Progenitor cell of endocrine pancreas (in vitro differentiated cells): ENCODE data around the gene CNOT4. TPM values are rescaled to one million over a fixed set of nuclear protein-coding genes. Genes with fewer than 3 reads are reported as not detected.
"Not testable (repeated sequence)": the region's sequence is repeated elsewhere in the genome, so short reads cannot be mapped to it uniquely, and the experiment has no call there.

ENCODE experiments used
- DNase-seq: peaks from one replicate; pipeline ENCODE4 v3.0.0; 2021; ENCODE audit warnings: low spot score; ENCODE audit not compliant: unreplicated experiment
- H3K27ac Mint-ChIP-seq: 2 replicates; pipeline ENCODE4 v1.8.0; 2021; ENCODE audit warnings: mild to moderate bottlenecking, moderate library complexity, mixed read lengths
- H3K27me3 Mint-ChIP-seq: 2 replicates; pipeline ENCODE4 v1.8.0; 2021; ENCODE audit warnings: mixed read lengths
- H3K36me3 Mint-ChIP-seq: 2 replicates; pipeline ENCODE4 v1.8.0; 2022; ENCODE audit warnings: mixed read lengths; ENCODE audit not compliant: insufficient read depth
- H3K4me1 Mint-ChIP-seq: 2 replicates; pipeline ENCODE4 v1.8.0; 2021; ENCODE audit warnings: low read depth, mixed read lengths
- H3K4me3 Mint-ChIP-seq: 2 replicates; pipeline ENCODE4 v1.8.0; 2021; ENCODE audit warnings: low read depth, mild to moderate bottlenecking, moderate library complexity, mixed read lengths
- H3K9me3 Mint-ChIP-seq: 2 replicates; pipeline ENCODE4 v1.8.0; 2021; ENCODE audit warnings: low read depth, mixed read lengths
- total RNA-seq: library from RNA; stranded (reverse); gene quantifications from 2 replicates; pipeline ENCODE4 v1.2.1, GENCODE V29; 2021
- TF ChIP-seq, protein P1 (sequence below): fragments of 200-600 bp; sonication (generic); IDR thresholded peaks from one replicate; pipeline ENCODE4 v1.5.0; 2021; ENCODE audit warnings: antibody characterized with exemption, mild to moderate bottlenecking; ENCODE audit not compliant: unreplicated experiment

The CNOT4 gene
- total RNA-seq, 1 donor from 2014 or later = 34.3 TPM

DNA sequence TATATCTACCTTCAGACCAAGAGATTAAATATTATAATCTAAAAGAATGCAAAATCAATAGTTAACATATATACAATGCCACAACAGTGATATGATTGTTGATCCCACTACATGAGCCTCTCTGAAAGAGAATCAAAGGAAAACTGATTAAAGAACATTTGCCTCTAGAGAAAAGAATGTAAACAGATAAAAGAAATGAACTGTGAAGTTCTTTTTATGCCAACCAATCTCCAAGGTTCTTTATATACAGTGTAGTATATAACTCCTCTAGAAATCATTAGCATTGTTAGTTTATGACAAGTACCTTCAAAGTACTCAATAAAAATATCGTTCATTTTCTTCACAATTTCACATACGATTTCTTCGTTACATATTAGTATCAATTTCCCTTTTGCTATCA, 20.1 kb downstream of the CNOT4 start:
- no peak overlapping the region for H3K27ac Mint-ChIP-seq
- H3K36me3 Mint-ChIP-seq = peaks cover 3% of the 10 kb centered on the region
- H3K9me3 Mint-ChIP-seq = no peaks in the 10 kb centered on the region
- no peak for DNase-seq
- H3K4me1 Mint-ChIP-seq = no peaks in the 10 kb centered on the region
- no peak overlapping the region for H3K4me3 Mint-ChIP-seq
- no peaks in the 10 kb centered on the region for H3K27me3 Mint-ChIP-seq
- TF ChIP-seq, protein P1, sequence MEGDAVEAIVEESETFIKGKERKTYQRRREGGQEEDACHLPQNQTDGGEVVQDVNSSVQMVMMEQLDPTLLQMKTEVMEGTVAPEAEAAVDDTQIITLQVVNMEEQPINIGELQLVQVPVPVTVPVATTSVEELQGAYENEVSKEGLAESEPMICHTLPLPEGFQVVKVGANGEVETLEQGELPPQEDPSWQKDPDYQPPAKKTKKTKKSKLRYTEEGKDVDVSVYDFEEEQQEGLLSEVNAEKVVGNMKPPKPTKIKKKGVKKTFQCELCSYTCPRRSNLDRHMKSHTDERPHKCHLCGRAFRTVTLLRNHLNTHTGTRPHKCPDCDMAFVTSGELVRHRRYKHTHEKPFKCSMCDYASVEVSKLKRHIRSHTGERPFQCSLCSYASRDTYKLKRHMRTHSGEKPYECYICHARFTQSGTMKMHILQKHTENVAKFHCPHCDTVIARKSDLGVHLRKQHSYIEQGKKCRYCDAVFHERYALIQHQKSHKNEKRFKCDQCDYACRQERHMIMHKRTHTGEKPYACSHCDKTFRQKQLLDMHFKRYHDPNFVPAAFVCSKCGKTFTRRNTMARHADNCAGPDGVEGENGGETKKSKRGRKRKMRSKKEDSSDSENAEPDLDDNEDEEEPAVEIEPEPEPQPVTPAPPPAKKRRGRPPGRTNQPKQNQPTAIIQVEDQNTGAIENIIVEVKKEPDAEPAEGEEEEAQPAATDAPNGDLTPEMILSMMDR = no peak

DNA sequence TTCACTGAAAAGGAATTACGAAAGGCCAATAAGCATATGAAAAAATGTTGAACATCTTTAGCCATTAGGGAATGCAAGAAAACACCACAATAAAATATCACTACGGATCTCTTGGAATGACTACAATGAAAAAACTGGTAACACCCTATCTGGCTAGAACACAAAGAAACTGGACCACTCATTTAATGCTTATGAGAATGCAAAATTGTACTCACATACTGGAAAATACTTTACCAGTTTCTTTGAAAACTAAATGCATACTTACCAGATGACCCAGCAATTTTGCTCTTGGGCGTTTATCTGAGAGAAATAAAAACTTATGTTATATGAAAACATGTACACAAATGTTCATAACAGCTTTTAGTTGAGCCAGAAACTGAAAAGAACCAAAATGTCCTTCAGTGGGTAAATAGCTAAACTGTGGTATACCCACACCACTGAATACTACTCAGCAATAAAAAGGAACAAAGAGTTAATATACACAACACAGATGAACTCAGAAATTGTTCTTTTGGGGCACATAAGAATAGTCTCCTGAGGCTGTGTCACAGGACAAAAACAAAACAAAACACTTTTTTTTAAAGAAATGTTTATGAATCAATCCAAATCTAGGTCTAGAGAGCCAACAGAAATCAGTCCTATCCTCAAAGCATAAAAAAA, 23.5 kb downstream of the CNOT4 start:
- Mint-ChIP-seq H3K27ac (no peak overlapping the region), H3K4me3 (no peak overlapping the region), H3K9me3 (no peaks in the 10 kb centered on the region), H3K36me3 (peaks cover 5% of the 10 kb centered on the region), H3K27me3 (no peaks in the 10 kb centered on the region), H3K4me1 (no peaks in the 10 kb centered on the region)
- TF ChIP-seq, protein P1 = no peak
- no peak for DNase-seq

DNA sequence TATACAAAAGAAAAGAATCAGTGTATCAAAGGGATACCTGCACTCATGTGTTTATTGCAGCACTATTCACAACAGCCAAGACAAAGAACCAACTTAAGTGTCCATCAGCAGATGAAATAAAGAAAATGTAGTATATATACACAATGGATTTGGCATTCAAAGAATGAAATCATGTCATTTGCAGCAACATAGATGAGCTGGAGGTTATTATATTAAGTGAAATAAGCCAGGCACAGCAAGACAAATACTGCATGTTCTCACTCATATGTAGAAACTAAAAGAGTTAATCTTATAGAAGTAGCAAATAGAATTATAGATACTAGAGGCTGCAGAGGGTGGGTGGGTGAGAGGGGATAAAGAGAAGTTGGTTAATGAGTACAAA, 28.3 kb downstream of the CNOT4 start:
- Mint-ChIP-seq H3K27ac (peak overlapping the region; percentile 1), H3K4me3 (no peak overlapping the region), H3K9me3 (no peaks in the 10 kb centered on the region), H3K36me3 (peaks cover 10% of the 10 kb centered on the region), H3K4me1 (no peaks in the 10 kb centered on the region), H3K27me3 (no peaks in the 10 kb centered on the region)
- TF ChIP-seq, protein P1 = no peak
- DNase-seq = no peak

DNA sequence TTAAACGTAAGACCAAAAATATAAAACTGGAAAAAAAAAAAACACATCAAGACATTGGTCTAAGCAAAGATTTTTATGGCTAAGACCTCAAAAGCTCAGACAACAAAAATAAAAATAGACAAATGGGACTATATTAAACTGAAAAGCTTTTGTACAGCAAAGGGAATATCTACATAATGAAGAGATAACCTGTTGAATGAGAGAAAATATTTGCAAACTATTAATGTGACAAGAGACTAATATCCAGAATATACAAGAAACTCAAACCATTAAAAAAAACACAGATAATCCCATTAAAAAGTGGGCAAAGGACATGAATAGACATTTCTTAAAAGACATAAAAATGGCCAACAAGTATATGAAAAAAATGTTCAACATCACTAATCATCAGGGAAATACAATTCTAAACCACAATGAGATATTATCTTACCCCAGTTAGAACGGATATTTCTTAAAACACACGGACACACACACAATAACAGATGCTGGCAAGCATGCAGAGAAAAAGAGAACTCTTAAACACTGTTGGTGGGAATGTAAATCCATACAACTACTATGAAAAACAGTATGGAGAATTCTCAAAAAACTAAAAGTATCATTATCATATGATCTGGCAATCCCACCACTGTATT, 28.8 kb downstream of the CNOT4 start:
- no peaks in the 10 kb centered on the region for H3K27me3 Mint-ChIP-seq

DNA sequence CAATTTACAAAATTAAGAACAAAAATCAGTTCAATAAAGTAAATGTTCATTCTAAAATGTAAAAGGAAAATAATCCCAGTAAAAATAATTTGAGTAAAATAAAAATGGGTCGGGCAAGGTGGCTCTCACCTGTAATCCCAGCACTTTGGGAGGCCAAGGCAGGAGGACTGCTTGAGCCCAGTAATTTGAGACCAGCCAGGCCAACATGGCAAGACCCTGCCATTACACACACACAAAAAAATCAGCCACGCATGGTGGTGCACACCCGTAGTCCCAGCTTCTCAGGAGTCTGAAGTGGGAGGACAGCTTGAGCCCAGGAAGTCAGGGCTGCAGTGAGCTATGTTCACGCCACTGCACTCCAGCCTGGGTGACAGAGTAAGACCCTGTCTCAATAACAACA, 34.4 kb downstream of the CNOT4 start:
- no peaks in the 10 kb centered on the region for H3K27me3 Mint-ChIP-seq
- no peak for DNase-seq
- no peak overlapping the region for H3K27ac Mint-ChIP-seq
- peaks cover 6% of the 10 kb centered on the region for H3K36me3 Mint-ChIP-seq
- TF ChIP-seq, protein P1 = no peak
- no peaks in the 10 kb centered on the region for H3K4me1 Mint-ChIP-seq
- no peak overlapping the region for H3K4me3 Mint-ChIP-seq
- H3K9me3 Mint-ChIP-seq = no peaks in the 10 kb centered on the region

More for the DNA sequence above, 28.8 kb downstream of the CNOT4 start:
- Mint-ChIP-seq H3K27ac (peak overlapping the region; percentile 1), H3K4me1 (no peaks in the 10 kb centered on the region), H3K9me3 (no peaks in the 10 kb centered on the region), H3K36me3 (peaks cover 10% of the 10 kb centered on the region), H3K4me3 (no peak overlapping the region)
- no peak for DNase-seq
- TF ChIP-seq, protein P1 = no peak

DNA sequence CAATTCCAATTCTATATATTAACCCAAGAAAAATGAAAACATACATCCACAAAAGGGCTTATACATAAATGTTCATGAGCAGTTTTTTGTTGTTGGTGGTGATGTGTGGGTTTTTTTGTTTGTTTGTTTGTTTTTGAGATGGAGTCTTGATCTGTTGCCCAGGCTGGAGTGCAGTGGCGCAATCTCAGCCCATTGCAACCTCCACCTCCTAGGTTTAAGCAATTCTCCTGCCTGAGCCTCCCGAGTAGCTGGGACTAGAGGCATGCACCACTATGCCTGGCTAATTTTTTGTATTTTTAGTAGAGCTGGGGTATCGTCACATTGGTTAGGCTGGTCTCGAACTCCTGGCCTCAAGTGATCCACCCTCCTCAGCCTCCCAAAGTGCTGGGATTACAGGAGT, 40.2 kb downstream of the CNOT4 start:
- not testable (repeated sequence) for H3K9me3 Mint-ChIP-seq, H3K4me3 Mint-ChIP-seq, DNase-seq

More for the DNA sequence above, 40.2 kb downstream of the CNOT4 start:
- H3K27me3 Mint-ChIP-seq, H3K36me3 Mint-ChIP-seq, H3K4me1 Mint-ChIP-seq, H3K27ac Mint-ChIP-seq: not testable (repeated sequence)
